GM12878 (cell line): Measurements from ENCODE around the gene ALOXE3. TPM values are rescaled to one million over a fixed set of nuclear protein-coding genes. Genes with fewer than 3 reads are reported as not detected.
A peak's percentile ranks its signal among the peaks of the same experiment; 100 is the strongest.

Experiments
- ATAC-seq: fragments of 200-7000 bp; cut with Tn5 transposase; 3 replicates; pipeline ENCODE4 v1.9.1; 2020; ENCODE audit warnings: mild to moderate bottlenecking, moderate library complexity
- BruUV-seq: library from RNA; stranded (reverse); fragments of 400-500 nt; replicated peaks from 2 replicates; lab custom pipeline; 2021; lab: Mats Ljungman, UMichigan
- CTCF ChIA-PET: fragments of 300-600 bp; sonication (Branson Sonifier 250); formaldehyde crosslinking; extraction: SDS; loops from one replicate; lab custom pipeline; 2021; ENCODE audit warnings: inconsistent platforms; lab: Yijun Ruan, JAX
- POLR2A ChIA-PET: fragments of 350-600 bp; formaldehyde crosslinking; extraction: SDS; loops from one replicate; lab custom pipeline; 2021; ENCODE audit warnings: inconsistent platforms; lab: Charles Lee
- RAD21 ChIA-PET: fragments of 300-600 bp; sonication (Branson Sonifier 250); formaldehyde crosslinking; loops from one replicate; lab custom pipeline; 2023; ENCODE audit warnings: antibody characterized with exemption; ENCODE audit not compliant: unreplicated experiment; lab: Charles Lee
- SMC1A ChIA-PET: fragments of 300-600 bp; sonication (Branson Sonifier 250); formaldehyde crosslinking; loops from one replicate; lab custom pipeline; 2023; ENCODE audit not compliant: unreplicated experiment, uncharacterized antibody; lab: Charles Lee
- DNase-seq: peaks from one replicate; pipeline ENCODE4 v3.0.0-alpha.2; 2011; ENCODE audit warnings: low read depth, low spot score
- FAIRE-seq: peaks from 3 replicates; lab custom pipeline; 2011; peaks lifted over from hg19 to GRCh38; lab: Jason Lieb, UNC
- H2AFZ ChIP-seq: 2 replicates; pipeline ENCODE4 v1.6.0; 2011; ENCODE audit warnings: low read depth, low read length, control low read depth; ENCODE audit not compliant: control insufficient read depth
- H3K27ac ChIP-seq: 2 replicates; pipeline ENCODE4 v1.5.1; 2011; ENCODE audit warnings: control low read depth; ENCODE audit not compliant: control insufficient read depth, insufficient read depth
- H3K27me3 ChIP-seq, 2 experiments: replicated peaks in 1 of 2; 2 replicates each; pipeline versions ENCODE4 v1.6.0 to v1.6.1; 2011; ENCODE audit warnings: low read length in 1 of 2; ENCODE audit not compliant: control insufficient read depth in 2 of 2, insufficient read depth in 2 of 2
- H3K36me3 ChIP-seq, 2 experiments: 2 replicates each; pipeline ENCODE4 v1.5.1; 2011; ENCODE audit warnings: low read length in 1 of 2; ENCODE audit not compliant: control insufficient read depth in 2 of 2, insufficient read depth in 2 of 2
- H3K4me1 ChIP-seq: 2 replicates; pipeline ENCODE4 v1.6.1; 2011; ENCODE audit warnings: mild to moderate bottlenecking, low read length, moderate library complexity, mixed read lengths; ENCODE audit not compliant: control insufficient read depth, insufficient read depth
- H3K4me2 ChIP-seq: 2 replicates; pipeline ENCODE4 v1.6.0; 2011; ENCODE audit warnings: control low read depth; ENCODE audit not compliant: control insufficient read depth, insufficient read depth
- H3K4me3 ChIP-seq: fragments of 200-600 bp; sonication (generic); 2 replicates; pipeline ENCODE4 v1.5.1; 2016
- H3K79me2 ChIP-seq: 2 replicates; pipeline ENCODE4 v1.6.0; 2011; ENCODE audit warnings: low read length; ENCODE audit not compliant: control insufficient read depth, insufficient read depth
- H3K9ac ChIP-seq: 2 replicates; pipeline ENCODE4 v1.8.0; 2011; ENCODE audit warnings: low read length, control low read depth, mixed read lengths; ENCODE audit not compliant: control insufficient read depth, insufficient read depth
- H3K9me3 ChIP-seq: replicated peaks from 3 replicates; pipeline ENCODE4 v1.5.1; 2011; ENCODE audit warnings: mild to moderate bottlenecking, low read length; ENCODE audit not compliant: control insufficient read depth, insufficient read depth
- H4K20me1 ChIP-seq: 2 replicates; pipeline ENCODE4 v1.6.0; 2011; ENCODE audit not compliant: control insufficient read depth, insufficient read depth
- CEBPB ChIP-seq, 2 experiments: fragments of 150-350 bp in 1 of 2; IDR thresholded peaks; 2 replicates each; pipeline ENCODE4 v1.6.1; 2012 to 2014; ENCODE audit warnings: low read depth in 2 of 2, low read length in 2 of 2, borderline replicate concordance in 1 of 2, inconsistent platforms in 1 of 2
- E4F1 ChIP-seq: fragments of 450-650 bp; IDR thresholded peaks from 2 replicates; pipeline ENCODE4 v1.6.1; 2018; ENCODE audit warnings: borderline replicate concordance, mild to moderate bottlenecking; ENCODE audit not compliant: partially characterized antibody
- ELK1 ChIP-seq: IDR thresholded peaks from 2 replicates; pipeline ENCODE4 v1.6.1; 2012; ENCODE audit warnings: low read depth, low read length, improper control_type of control experiment
- ESRRA ChIP-seq: IDR thresholded peaks from 2 replicates; pipeline ENCODE4 v1.6.1; 2012; ENCODE audit warnings: mild to moderate bottlenecking, low read length, improper control_type of control experiment
- IRF3 ChIP-seq: fragments of 450-650 bp; IDR thresholded peaks from 2 replicates; pipeline ENCODE4 v1.6.1; 2014; ENCODE audit warnings: mild to moderate bottlenecking
- MEF2A ChIP-seq: IDR thresholded peaks from 2 replicates; pipeline ENCODE4 v1.6.1; 2011; ENCODE audit warnings: low read depth, mild to moderate bottlenecking, low read length, moderate library complexity; ENCODE audit not compliant: insufficient read depth
- NFYB ChIP-seq: IDR thresholded peaks from 2 replicates; pipeline ENCODE4 v1.6.1; 2011; ENCODE audit warnings: low read depth, mild to moderate bottlenecking, low read length, improper control_type of control experiment, moderate library complexity; ENCODE audit not compliant: insufficient read depth
- SUPT20H ChIP-seq: IDR thresholded peaks from 2 replicates; pipeline ENCODE4 v1.6.1; 2011; ENCODE audit warnings: low read depth, mild to moderate bottlenecking, low read length, moderate library complexity, borderline replicate concordance; ENCODE audit not compliant: control insufficient read depth
- TARDBP ChIP-seq: IDR thresholded peaks from 2 replicates; pipeline ENCODE4 v1.6.1; 2016; ENCODE audit warnings: borderline replicate concordance
- ZNF274 ChIP-seq: IDR thresholded peaks from one replicate; pipeline ENCODE4 v1.8.0; 2011; ENCODE audit not compliant: insufficient read length, insufficient read depth
- WGBS: methylation state at CpG from one replicate; pipeline ENCODE4 v1.1.6; 2016; ENCODE audit warnings: low lambda C conversion rate; ENCODE audit not compliant: insufficient replicate concordance, insufficient coverage; ENCODE audit errors: missing lambda C conversion rate; 5-methylcytosine and 5-hydroxymethylcytosine counted together
- in situ Hi-C: fragments of 300-500 bp; cut with MboI; formaldehyde crosslinking; loops from 9 replicates; pipeline ENCODE4 v1.14.3; 2018; ENCODE audit warnings: mixed read lengths
- intact Hi-C: fragments of 100-400 bp; cut with micrococcal nuclease; formaldehyde crosslinking; loops from one replicate; pipeline ENCODE4 v1.14.2; 2022; ENCODE audit not compliant: unreplicated experiment
- polyA plus RNA-seq, 11 experiments: library from polyadenylated mRNA; depleted of rRNA in 4 of 11; unstranded in 6 of 11; stranded (reverse) in 5 of 11; fragments of >200 nt; fragmentation: Nextera tagmentation in 4 of 11; fragmentation: Illumina TruSeq in 1 of 11; extraction: Ambion mirVana in 4 of 11; extraction: Trizol in 1 of 11; gene quantifications; 1 replicate in 1 of 11; 2 replicates in 10 of 11; pipeline versions ENCODE4 v1.2.1 to v1.2.3, GENCODE V29; 2011 to 2016; ENCODE audit warnings: inconsistent platforms in 2 of 11, missing spikeins in 2 of 11, low read depth in 1 of 11
- total RNA-seq, 4 experiments: library from RNA; depleted of rRNA in 3 of 4; stranded (reverse); fragments of >200 nt in 3 of 4; fragmentation: Illumina TruSeq in 1 of 4; extraction: Trizol in 1 of 4; gene quantifications; 2 replicates each; pipeline versions ENCODE4 v1.2.1 to v1.2.3, GENCODE V29; 2013 to 2021

The ALOXE3 gene
- total and polyA plus RNA-seq, 10 of the 15 experiments (the other 5 are each of a cell fraction or from before 2014, with no cell fraction given) = 0.04 TPM; not detected in 9

GRCh38 chr17:8100763-8101162 is 17.6 kb downstream of the ALOXE3 start:
- Histone ChIP-seq H3K9ac (no peak overlapping the region), H3K79me2 (no peaks in the 10 kb centered on the region), H3K36me3 (no peaks in the 10 kb centered on the region), H3K27me3 (no peaks in the 10 kb centered on the region; a peak in 1 of 4 replicates), H2AFZ (no peak overlapping the region), H3K4me3 (no peak overlapping the region)
- WGBS = 48% methylated on average over 2 of the region's 2 CpGs
- BruUV-seq = no TSS peak
- in situ Hi-C loops (no loop called here), intact Hi-C loops (no loop called here)
- FAIRE-seq (no peak), ATAC-seq (no peak)
- ChIA-PET CTCF (interaction anchor here (0.6 to 14.3 kb wide), 9 partner anchors 10 to 79 kb away, joined by 3 to 189 read pairs (median 11); partner anchors contain the start of gene ALOX12B), RAD21 (no interaction called here)
- no peak for TF ChIP-seq CEBPB (IDR thresholded peaks at IDR 0.05; ENCODE audit: borderline replicate concordance in 1 of 2, low read depth in 2 of 2, low read length in 2 of 2)
- TF ChIP-seq ELK1 = no peak
- TF ChIP-seq ESRRA = no peak
- no peak for TF ChIP-seq SUPT20H
- TF ChIP-seq, all 136 proteins: peak for 0
- POLR2A ChIA-PET = interaction anchor here (0.6 to 1.9 kb wide), 4 partner anchors 10 to 745 kb away, joined by 3 to 5 read pairs (median 4); no protein-coding TSS in a partner anchor
- Histone ChIP-seq H4K20me1 (no peaks in the 10 kb centered on the region), H3K27ac (no peak overlapping the region), H3K4me1 (no peaks in the 10 kb centered on the region), H3K4me2 (no peak overlapping the region), H3K9me3 (no peaks in the 10 kb centered on the region)
- DNase-seq = no peak
- SMC1A ChIA-PET = interaction anchor here (0.6 to 1.8 kb wide), 4 partner anchors 9 to 41 kb away, joined by 3 to 8 read pairs (median 4); no protein-coding TSS in a partner anchor

GRCh38 chr17:8100111-8100510 is 18.2 kb downstream of the ALOXE3 start:
- Histone ChIP-seq H3K9ac (no peak overlapping the region), H3K27me3 (no peaks in the 10 kb centered on the region; a peak in 1 of 4 replicates), H3K27ac (no peak overlapping the region), H2AFZ (peak overlapping the region; percentile 35; the same call in 1 of the 2 replicates), H4K20me1 (no peaks in the 10 kb centered on the region), H3K4me2 (no peak overlapping the region), H3K79me2 (no peaks in the 10 kb centered on the region), H3K4me3 (no peak overlapping the region), H3K9me3 (no peaks in the 10 kb centered on the region), H3K36me3 (no peaks in the 10 kb centered on the region), H3K4me1 (no peaks in the 10 kb centered on the region)
- SMC1A ChIA-PET = interaction anchor here (0.6 to 1.8 kb wide), 4 partner anchors 8 to 40 kb away, joined by 3 to 8 read pairs (median 4); no protein-coding TSS in a partner anchor
- in situ Hi-C loops = no loop called here
- POLR2A ChIA-PET = interaction anchor here (0.7 to 1.9 kb wide), 2 partner anchors 9 to 19 kb away, joined by 4 to 5 read pairs; no protein-coding TSS in a partner anchor
- no peak for DNase-seq
- BruUV-seq = no TSS peak
- no peak for FAIRE-seq
- no peak for ATAC-seq
- intact Hi-C loops = no loop called here
- RAD21 ChIA-PET = no interaction called here
- 52% methylated on average over 2 of the region's 2 CpGs for WGBS
- CTCF ChIA-PET = interaction anchor here (0.6 to 14.3 kb wide), 7 partner anchors 10 to 79 kb away, joined by 3 to 189 read pairs (median 11); partner anchors contain the start of gene ALOX12B
- TF ChIP-seq MEF2A = no peak
- TF ChIP-seq TARDBP = no peak
- no peak for TF ChIP-seq E4F1
- no peak for TF ChIP-seq IRF3
- TF ChIP-seq NFYB = no peak
- no peak for TF ChIP-seq ZNF274
